ENCODE measurements around the gene SPTY2D1.
A peak's percentile ranks its signal among the peaks of the same experiment; 100 is the strongest.
"Not testable (repeated sequence)": the region's sequence is repeated elsewhere in the genome, so short reads cannot be mapped to it uniquely, and the experiment has no call there.

Gene SPTY2D1, protein sequence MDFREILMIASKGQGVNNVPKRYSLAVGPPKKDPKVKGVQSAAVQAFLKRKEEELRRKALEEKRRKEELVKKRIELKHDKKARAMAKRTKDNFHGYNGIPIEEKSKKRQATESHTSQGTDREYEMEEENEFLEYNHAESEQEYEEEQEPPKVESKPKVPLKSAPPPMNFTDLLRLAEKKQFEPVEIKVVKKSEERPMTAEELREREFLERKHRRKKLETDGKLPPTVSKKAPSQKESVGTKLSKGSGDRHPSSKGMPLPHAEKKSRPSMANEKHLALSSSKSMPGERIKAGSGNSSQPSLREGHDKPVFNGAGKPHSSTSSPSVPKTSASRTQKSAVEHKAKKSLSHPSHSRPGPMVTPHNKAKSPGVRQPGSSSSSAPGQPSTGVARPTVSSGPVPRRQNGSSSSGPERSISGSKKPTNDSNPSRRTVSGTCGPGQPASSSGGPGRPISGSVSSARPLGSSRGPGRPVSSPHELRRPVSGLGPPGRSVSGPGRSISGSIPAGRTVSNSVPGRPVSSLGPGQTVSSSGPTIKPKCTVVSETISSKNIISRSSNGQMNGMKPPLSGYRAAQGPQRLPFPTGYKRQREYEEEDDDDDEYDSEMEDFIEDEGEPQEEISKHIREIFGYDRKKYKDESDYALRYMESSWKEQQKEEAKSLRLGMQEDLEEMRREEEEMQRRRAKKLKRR

DNA sequence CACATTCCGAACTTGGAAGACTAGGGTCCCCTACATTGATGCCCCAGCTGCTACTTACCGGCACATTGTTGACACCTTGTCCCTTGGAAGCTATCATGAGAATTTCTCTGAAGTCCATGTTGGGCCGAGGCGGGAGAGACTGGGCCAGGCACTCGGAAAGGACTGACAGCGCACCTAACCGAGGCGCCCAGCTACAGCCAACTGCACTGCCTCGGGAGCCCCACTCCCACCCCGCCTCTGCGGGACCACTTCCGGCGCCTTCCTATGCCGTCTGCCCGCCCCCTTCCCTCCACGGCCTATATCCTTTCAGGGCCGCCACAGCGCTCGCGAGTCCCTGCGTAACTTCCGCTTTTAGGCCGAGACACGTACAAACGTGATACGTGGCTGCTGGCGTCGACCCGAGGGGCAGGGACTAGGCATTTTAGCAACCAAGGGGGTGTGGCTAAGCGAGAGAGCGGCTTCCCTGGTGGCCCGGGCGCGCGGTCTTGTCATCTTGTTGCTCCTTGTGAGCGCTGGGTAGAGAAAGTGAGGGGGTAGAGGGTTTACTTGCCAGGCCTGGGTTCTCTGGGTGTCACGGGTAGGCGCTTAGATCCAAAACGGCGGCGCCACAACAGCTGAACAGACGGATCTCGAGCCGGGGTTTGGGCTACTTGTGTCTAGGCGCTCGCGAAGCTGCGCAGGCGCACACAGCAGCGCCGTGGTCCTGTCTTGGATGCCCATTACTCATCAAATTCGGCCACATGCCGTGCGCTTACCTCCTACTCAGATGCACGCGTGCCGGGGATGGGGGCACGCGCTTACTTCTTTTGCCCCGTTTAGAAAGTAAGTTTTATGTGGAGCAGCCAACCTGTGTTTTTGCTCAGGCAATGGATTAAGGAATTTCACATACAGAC, at the start of gene SPTY2D1:
Gene SPTY2D1, minus strand, starts transcription at position 203 of the 893 bp plus-strand sequence. Its CDS starts 85 bp downstream, at position 118.
- DNase-seq, result peak; percentile 91 to 98 (median 98)

DNA sequence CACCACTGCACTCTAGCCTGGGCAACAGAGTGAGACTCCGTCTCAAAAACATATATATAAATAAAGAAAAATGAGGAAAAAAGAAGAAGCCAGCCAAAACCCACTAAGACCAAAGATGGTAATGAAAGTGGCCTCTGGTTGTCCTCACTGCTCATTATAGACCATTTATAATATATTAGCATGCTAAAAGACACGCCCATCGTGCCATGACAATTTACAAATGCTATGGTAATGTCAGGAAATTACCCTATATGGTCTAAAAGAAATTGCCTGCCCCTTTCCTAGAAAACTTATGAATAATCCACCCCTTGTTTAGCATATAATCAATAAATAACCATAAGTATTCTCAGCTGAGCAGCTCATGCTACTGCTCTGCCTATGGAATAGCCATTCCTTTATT, 48.3 kb upstream of the SPTY2D1 start:
- no peak for DNase-seq

DNA sequence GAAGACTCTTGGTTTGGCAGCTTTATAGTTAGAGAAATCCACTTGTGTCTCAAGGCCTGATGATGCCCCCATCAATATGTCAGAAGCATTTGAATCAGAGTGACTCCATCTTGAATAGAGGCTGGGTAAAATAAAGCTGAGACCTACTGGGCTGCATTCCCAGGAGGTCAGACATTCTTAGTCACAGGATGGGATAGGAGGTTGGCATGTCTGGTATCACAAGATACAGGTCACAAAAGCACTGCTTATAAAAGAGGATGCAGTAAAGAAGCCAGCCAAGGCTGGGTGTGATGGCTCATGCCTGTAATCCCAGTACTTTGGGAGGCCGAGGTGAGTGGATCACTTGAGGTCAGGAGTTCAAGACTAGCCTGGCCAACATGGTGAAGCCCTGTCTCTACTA, 47.8 kb upstream of the SPTY2D1 start:
- DNase-seq, result not testable (repeated sequence)

DNA sequence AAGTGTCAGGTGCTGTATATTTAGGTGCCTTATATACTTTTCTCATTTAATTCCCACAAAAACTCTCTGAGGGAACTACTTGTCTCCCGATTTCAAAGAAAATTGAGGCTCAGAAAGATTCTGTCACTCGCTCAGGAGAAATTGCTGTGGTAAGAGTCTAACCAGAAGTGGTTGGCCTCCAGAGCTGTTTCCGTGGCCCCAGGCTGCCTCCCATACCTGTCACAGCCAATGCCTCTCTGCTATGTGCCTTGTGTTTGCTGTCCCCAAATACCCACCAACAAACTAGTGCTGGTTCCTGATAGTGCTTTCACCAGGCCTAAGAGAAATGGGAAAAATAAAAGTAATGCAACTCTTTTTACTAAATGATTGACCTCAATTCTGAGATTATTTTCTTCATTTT, 43.4 kb upstream of the SPTY2D1 start:
- no peak for DNase-seq

DNA sequence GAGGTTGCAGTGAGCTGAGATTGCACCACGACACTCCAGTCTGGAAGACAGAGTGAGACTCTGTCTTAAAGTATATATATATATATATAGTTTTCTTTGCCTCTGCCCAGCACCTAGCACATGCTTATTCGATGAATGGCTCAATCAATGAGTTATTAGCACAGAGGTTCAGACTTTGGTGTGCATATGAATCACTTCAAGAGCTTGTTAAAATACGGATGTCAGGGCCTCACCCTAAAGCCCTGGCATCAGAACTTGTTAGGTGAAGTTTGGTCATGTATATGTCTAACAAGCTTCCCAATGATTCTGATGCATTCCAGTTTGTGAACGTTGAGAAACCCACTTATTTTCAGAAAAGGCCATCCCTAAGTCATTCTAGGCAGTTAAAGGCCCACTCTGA, 42.7 kb upstream of the SPTY2D1 start:
- DNase-seq, result no peak

DNA sequence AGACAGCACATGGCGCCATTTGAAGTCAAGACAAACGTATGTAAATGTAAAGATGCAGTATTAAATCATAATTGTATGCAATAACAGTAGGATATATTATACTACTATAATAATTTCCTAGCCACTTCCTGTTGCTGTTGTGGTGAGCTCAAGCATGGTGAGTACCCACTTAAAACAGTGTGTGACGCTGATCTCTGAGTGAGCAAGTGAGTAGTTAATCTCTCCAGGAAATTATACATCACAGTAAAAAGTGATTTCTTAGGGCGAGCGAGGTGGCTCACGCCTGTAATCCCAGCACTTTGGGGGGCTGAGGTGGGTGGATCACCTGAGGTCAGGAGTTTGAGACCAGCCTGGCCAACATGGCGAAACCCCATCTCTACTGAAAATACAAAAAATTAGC, 38.1 kb upstream of the SPTY2D1 start:
- peak; percentile 13 to 79 (median 48) for DNase-seq

DNA sequence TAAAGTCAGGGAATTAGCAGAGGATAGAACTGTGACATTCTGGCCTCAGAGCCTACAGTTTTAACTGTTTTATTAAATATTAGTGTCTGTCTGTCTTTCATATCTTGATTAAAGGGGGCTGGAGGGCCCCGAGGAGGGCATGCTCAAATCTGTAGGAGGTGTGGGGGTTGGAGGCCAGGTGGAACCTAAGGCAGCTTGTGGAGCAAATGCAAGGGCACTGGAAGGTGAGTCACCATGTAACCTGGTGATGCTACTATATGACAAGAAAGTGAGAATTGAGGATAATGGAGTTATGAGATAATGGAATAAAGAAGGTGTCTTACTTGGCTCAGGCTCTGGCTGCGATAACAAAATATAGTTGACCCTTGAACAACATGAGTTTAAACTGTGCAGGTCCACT, 37.1 kb upstream of the SPTY2D1 start:
- DNase-seq, result no peak

DNA sequence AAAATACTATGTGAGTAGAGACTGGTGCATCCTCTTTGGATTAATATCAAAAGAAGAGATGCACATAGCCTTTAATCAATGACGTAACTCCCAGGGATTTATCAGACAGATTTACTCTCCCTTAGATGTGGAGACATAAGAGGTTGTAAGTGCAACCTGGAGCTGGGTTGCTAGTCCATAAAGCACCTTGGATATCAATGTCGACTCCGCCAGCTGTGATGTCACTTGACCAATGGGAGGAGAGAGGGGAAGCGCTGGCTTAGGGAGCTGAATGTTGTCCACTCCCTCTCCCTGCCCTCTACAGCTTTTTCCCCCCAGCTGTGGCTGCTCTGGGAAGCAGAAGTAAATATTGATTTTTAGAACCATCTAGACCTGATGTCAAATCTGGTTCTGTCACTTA, 35.6 kb upstream of the SPTY2D1 start:
- DNase-seq, result no peak

DNA sequence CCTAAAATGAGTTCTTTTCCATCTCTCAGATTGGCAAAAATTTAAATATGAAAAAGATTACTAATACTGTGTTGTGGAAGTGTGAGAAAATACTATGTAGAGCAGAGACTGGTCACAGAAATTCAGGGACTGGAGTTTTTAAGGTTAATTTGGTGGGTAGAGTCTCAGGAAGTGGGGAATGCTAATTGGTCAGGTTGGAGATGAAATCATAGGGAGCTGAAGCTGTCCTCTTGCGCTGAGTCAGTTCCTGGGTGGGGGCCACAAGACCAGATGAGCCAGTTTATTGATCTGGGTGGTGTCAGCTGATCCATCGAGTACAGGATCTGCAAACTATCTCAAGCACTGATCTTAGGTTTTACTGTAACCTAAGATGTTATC, 35.1 kb upstream of the SPTY2D1 start:
- DNase-seq, result no peak

DNA sequence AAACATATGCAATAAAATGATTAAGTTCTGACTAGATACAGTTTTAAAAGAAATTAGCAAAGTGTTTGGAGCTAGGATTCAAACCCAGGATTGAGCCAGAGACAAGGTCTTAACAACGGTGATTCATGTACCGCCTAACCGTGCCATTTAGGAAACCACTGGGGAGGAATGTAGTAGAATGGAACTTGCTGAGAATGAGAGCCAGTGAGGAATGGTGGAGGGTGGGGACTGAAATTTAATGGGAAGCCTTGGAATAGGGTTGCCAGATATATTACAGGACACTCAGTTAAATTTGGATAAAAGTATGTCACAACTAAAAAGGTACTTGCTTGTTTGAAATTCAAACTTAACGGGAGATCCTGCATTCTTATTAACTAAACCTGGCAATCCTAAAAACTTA, 34.0 kb upstream of the SPTY2D1 start:
- no peak for DNase-seq

DNA sequence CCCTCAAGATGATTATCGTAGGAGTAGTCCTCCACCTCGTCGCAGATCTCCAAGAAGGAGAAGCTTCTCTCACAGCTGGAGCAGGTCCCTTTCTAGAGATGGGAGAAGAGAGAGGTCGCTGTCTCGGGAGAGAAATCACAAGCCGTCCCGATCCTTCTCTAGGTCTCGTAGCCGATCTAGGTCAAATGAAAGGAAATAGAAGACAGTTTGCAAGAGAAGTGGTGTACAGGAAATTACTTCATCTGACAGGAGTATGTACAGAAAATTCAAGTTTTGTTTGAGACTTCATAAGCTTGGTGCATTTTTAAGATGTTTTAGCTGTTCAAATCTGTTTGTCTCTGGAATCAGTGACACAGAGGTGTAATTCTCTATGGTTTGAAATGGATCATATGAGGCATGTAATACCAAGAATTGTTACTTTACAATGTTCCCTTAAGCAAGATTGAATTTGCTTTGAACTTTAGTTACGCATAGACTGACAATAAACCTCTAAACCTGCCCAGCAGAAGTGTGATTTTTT, 31.3 kb upstream of the SPTY2D1 start:
- DNase-seq, result not testable (repeated sequence)

DNA sequence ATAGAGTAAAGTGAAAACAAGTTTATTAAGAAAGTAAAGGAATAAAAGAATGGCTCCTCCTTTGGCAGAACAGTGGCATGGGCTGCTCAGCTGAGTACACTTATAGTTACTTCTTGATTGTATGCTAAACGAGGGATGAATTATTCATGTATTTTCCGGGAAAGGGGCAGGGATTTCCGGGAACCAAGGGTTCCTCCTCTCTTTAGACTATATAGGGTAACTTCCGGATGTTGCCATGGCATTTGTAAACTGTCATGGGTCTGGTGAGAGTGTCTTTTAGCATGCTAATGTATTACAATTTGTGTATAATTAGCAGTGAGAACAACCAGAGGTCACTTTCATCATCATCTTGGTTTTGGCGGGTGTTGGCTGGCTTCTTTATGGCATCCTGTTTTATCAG, 23.5 kb upstream of the SPTY2D1 start:
- DNase-seq, result no peak

DNA sequence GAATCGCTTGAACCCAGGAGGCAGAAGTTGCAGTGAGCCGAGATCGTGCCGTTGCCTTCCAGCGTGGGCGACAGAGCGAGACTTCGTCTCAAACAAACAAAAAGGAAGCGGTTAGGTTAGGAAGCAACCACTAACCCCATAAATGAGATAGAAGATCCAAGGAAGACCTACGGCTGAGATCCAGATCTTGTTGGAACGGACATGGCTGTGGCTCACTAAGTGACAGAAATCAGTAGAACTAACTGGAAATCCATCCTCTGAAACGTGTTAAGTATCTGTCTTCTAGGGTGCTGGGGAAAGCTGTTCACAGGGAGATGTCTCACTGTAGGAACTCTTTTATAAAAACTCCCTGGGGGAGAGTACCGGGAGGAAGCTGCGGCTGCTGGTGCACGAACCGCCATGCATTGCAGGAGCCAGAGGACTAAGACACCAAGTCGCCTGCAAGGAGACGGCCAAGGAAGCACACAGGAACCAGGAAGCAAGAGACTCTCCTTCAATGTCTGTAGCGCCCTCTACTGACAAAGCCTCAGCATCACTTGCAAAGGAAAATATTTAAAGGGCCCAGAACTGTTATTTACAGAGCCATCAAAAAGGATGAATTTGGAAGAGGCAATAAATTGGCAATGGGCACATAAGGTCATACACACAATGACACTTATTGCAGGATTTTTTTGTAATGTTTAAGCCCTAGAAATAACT, 16.9 kb upstream of the SPTY2D1 start:
- peak in 2 of 6 experiments; percentile 16 to 18 for DNase-seq

DNA sequence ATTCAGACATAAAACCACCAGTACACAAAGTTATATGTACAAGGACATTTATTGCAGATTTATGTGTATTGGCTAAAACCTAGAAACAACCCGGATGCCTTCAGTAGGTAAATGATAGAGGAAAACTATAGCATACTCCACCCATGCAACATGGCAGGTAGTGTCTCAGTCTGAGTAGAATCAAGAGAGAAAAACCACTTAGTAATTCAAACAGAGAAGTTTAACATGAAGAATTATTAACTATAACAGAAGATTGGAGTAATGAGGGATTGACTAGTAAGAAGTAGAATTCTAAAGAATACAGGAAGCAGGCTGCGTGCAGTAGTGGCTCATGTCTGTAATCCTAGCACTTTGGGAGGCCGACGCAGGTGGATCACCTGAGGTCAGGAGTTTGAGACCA, 16.2 kb upstream of the SPTY2D1 start:
- no peak for DNase-seq

DNA sequence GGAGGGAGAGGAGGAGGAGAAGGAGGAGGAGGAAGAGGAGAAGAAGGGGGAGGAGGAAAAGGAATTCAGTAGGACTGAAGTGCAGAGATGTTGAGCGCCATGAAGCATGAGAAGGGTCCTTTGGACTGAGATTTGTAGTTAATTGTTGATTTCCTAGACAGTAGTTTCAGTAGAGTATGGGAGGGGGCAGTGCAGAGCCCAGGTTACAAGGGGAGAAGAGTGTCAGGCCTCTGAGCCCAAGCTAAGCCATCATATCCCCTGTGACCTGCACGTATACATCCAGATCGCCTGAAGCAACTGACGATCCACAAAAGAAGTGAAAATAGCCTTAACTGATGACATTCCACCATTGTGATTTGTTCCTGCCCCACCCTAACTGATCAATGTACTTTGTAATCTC, 8.9 kb upstream of the SPTY2D1 start:
- peak in 1 of 6 experiments; percentile 4 for DNase-seq

DNA sequence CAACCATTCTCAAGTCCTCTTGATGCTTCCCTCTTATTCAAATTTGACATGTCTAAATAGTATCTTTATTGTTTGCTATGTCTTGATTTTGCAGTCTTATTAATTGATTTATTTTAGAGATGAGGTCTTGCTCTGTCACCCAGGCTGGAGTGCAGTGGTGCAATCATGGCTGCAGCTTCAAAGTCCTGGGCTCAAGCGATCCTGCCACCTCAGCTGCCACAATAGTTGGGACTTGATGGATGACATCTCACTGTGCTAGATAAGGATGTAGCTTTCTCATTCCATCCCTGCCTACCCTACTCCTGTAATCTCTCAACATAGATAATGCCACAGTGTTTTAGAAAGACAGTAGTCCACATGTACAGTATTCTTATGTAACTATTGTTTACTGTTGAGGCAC, 7.5 kb upstream of the SPTY2D1 start:
- no peak for DNase-seq

DNA sequence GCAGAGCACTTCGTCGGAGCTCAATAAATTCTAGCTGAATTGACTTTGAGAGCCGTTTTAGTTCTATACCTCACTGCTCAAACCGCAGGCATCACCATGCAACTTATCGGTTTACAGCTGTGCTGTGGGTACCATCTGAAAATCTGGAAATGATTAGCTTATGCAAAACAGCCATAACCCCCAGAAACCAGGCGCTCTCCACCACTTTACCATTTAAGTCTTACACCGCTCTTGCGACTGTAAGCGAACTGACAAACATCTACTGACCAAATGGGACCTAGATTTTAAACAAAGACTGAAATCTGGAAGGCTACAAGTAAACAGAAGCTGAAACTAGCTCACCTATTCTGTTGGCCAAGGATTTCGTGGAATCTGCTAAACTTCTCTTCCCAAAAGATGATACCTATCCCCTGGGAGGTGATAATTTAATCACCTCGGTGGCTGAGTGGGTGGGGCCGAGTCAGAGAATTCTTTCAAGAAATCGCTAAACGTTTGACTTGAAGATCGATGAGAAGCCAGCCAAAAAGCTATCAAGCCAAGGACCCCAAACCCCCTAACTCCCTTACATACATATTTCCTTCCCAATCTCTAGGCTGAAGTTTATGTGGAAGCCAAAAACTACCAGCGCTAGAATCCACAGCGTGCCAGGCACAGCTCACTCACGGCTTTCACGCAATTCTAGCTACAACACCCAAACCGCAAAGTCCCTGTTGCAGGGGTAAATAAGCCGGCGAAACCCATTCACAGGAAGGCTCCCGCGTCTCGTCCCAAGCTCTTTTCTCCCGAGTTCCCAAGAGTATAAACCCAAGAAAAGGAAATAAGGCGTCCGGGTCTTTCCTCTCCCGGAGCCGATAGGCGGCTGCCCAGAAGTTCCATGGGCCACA, 644 bp downstream of the SPTY2D1 start:
- DNase-seq, result peak in 1 of 6 experiments; percentile 18

DNA sequence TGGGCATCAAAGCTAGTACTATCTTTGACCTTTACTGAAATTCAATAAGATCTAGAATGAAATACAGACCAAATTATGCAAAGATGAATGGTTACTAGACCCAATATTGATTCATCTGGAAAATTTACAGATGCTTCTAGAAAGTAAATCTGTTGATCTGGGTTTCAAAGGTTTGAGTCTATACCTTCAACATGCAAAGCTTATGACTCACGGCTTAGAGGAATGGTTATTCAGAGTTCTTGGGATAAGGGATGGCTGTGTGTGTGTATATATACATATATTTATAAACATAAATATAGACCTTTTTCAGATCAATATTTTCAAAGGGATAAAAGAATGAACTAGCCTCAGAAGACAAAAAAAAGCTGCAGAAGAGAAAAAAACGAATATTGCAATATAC, 1.3 kb downstream of the SPTY2D1 start:
- no peak for DNase-seq

DNA sequence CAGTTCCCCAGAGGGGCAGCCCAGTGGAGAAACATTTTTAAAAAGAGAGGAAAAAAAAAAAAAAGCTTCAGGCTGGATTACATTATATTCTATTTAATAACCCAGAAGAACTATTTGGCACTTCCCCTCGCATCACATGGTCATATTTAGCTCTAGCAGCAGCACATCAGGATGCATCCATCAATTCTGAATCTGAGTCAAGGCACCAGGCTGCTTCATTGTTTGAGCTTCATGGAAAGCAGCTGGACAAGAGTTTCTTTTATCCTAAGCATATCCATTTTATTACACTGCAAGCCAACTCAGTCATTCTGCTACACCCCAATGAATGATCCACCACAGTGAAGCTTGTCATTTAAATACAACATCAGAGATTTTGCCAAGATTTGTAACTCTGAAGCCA, 10.0 kb downstream of the SPTY2D1 start:
- DNase-seq, result no peak

DNA sequence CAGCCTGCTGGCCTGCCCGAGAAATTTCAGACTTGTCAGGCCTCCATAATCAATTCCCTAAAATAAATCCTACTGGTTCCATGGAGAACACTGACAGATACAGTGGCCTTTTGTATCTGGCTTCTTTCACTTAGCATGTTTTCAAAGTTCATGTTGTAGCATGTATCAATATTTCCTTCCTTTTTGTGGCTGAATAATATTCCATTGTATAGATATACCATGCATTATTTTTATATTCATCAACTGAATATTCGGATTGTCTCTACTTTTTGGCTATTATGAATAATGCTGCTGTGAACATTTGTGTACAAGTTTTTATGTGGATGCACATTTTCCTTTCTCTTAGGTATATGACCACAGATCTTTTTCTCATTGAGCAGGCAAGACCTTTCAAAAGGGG, 10.4 kb downstream of the SPTY2D1 start:
- no peak for DNase-seq

DNA sequence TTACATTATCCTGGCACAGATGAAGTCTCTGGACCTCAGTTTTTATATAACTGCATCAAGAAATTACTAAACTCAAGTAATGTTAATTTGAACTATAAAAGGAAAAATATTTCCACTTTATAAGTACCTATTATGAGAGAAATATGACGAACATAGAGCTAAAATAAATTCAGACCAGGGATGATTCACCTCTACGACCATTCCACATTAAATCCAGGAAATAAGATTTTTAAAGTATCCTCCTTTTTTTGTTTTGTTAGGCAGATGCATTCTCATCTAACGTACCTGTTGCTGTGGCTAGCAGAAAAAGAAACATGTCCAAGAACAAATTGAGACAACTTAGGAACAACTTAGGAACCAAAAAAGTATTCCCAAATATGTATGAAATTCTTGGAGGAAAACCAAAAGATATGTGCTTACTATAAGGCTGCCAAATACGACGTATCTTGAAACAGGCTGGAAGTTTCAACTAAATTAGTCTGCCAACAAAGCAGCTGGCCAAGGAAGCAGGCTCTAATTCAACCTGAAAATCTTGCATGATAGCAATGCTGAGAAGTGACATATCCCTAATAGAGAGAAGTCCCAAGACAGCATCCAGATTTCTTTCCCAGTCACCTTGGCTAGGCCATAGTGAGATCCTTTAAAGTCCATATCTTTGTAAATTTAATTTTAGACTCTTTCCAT, 15.7 kb downstream of the SPTY2D1 start:
- no peak for DNase-seq
